Neural progenitor cell (in vitro differentiated cells): ENCODE results near the gene CES2. TPM values are rescaled to one million over a fixed set of nuclear protein-coding genes. Genes with fewer than 3 reads are reported as not detected.
A peak's percentile ranks its signal among the peaks of the same experiment; 100 is the strongest.

ENCODE experiments used
- DNase-seq: peaks from one replicate; pipeline ENCODE4 v3.0.0-alpha.2; 2016; ENCODE audit warnings: low spot score
- H2AFZ ChIP-seq: fragments of 200-600 bp; sonication (generic); replicated peaks from 2 replicates; pipeline ENCODE4 v1.6.1; 2016; ENCODE audit warnings: antibody characterized with exemption
- H3F3A ChIP-seq: fragments of 200-600 bp; sonication (generic); 2 replicates; pipeline ENCODE4 v1.6.1; 2016; ENCODE audit warnings: antibody characterized with exemption, low read depth
- H3K27ac ChIP-seq: fragments of 200-600 bp; sonication (generic); 2 replicates; pipeline ENCODE4 v1.5.1; 2016; ENCODE audit warnings: mild to moderate bottlenecking
- H3K27me3 ChIP-seq: fragments of 200-600 bp; sonication (generic); 2 replicates; pipeline ENCODE4 v1.6.1; 2016; ENCODE audit warnings: mild to moderate bottlenecking, moderate library complexity
- H3K36me3 ChIP-seq: fragments of 200-600 bp; sonication (generic); 2 replicates; pipeline ENCODE4 v1.5.1; 2016
- H3K4me1 ChIP-seq: fragments of 200-600 bp; sonication (generic); 2 replicates; pipeline ENCODE4 v1.6.1; 2016; ENCODE audit warnings: mixed run types
- H3K4me2 ChIP-seq: fragments of 200-600 bp; sonication (generic); 2 replicates; pipeline ENCODE4 v1.6.1; 2016
- H3K4me3 ChIP-seq: fragments of 200-600 bp; sonication (generic); 2 replicates; pipeline ENCODE4 v1.5.1; 2016
- H3K79me2 ChIP-seq: fragments of 200-600 bp; sonication (generic); 2 replicates; pipeline ENCODE4 v1.6.1; 2016; ENCODE audit warnings: low read depth
- H3K9ac ChIP-seq: fragments of 200-600 bp; sonication (generic); 2 replicates; pipeline ENCODE4 v1.6.1; 2016
- H3K9me3 ChIP-seq: fragments of 200-600 bp; sonication (generic); 2 replicates; pipeline ENCODE4 v1.5.1; 2016; ENCODE audit warnings: low read depth
- H4K20me1 ChIP-seq: fragments of 200-600 bp; sonication (generic); 2 replicates; pipeline ENCODE4 v1.6.1; 2016; ENCODE audit warnings: low read depth
- H3K27ac Mint-ChIP-seq: 3 replicates; pipeline ENCODE4 v1.8.0; 2021; ENCODE audit warnings: mixed read lengths
- H3K27me3 Mint-ChIP-seq: 2 replicates; pipeline ENCODE4 v1.8.0; 2022; ENCODE audit warnings: low read depth, mild to moderate bottlenecking, inconsistent platforms, moderate library complexity, mixed read lengths; ENCODE audit not compliant: insufficient read depth
- H3K36me3 Mint-ChIP-seq: 3 replicates; pipeline ENCODE4 v1.8.0; 2021; ENCODE audit warnings: mixed read lengths
- H3K4me1 Mint-ChIP-seq: 3 replicates; pipeline ENCODE4 v1.8.0; 2021; ENCODE audit warnings: mixed read lengths
- H3K4me3 Mint-ChIP-seq: 3 replicates; pipeline ENCODE4 v1.8.0; 2021; ENCODE audit warnings: mild to moderate bottlenecking, moderate library complexity, mixed read lengths
- H3K9me3 Mint-ChIP-seq: 3 replicates; pipeline ENCODE4 v1.8.0; 2020; ENCODE audit warnings: mixed read lengths
- CTCF ChIP-seq: fragments of 200-600 bp; sonication (generic); IDR thresholded peaks from 2 replicates; pipeline ENCODE4 v1.5.1; 2017; ENCODE audit warnings: antibody characterized with exemption, mild to moderate bottlenecking
- EZH2 ChIP-seq: fragments of 200-600 bp; sonication (generic); IDR thresholded peaks from 2 replicates; pipeline ENCODE4 v1.6.1; 2017; ENCODE audit warnings: antibody characterized with exemption, mild to moderate bottlenecking, moderate library complexity
- EZH2phosphoT487 ChIP-seq: fragments of 200-600 bp; sonication (generic); IDR thresholded peaks from 2 replicates; pipeline ENCODE4 v1.6.1; 2017; ENCODE audit warnings: antibody characterized with exemption
- total RNA-seq: library from RNA; depleted of rRNA; stranded (reverse); fragments of >200 nt; gene quantifications from 2 replicates; pipeline ENCODE4 v1.2.3, GENCODE V29; 2015; ENCODE audit warnings: low replicate concordance

CES2 gene
- total RNA-seq, 1 donor from 2014 or later, result 11.1 TPM

DNA sequence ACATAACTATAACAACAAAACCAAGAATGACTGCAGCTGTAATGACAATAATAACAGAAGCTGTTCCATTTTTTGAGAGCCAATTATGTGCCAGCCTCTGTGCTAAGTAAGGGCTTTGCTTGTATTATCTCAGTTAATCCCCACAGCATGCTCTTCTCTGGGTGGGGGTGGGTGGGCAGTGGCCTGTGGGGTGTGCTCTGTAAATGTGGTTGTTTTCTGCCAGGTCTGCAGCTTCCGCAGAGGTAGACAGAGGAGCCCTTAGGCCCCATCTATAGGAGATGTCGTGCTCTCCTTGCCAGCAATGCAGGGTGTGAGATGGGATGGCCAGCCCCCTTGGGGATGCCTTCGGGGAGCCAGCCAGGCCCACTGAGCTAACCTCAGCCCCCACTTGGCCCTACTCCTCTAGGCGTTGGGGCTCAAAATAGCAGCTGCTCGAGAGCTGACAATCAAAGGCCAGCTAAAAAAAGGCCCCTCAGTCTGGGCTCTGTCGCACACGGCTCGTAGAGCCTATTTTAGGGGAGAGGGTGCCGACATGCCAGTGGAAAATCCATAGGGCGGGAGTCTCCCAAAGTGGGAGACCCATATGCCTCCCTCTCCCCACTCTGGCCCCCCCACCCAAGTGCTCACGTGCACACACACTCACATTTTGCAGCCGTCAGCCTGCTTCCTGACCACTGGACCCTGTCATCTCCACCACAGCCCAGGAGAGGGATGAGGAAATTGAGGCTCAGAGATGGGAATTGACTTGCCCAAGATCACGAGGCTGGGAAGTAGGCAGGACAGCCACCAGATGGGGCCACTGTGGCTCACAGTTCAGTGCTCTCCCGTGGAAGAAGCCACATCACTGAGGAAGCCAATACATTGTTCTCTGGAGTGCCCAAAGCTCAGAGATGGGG, 32.4 kb upstream of the CES2 start:
- no peaks in the 10 kb centered on the region for H3K79me2 ChIP-seq
- no peak overlapping the region for H3K4me2 ChIP-seq
- no peaks in the 10 kb centered on the region for H4K20me1 ChIP-seq
- no peaks in the 10 kb centered on the region for H3K9me3 Mint-ChIP-seq
- peak overlapping the region; percentile 86 for H3K27ac Mint-ChIP-seq
- H3K36me3 Mint-ChIP-seq, result no peaks in the 10 kb centered on the region
- no peak for DNase-seq
- no peaks in the 10 kb centered on the region for H3F3A ChIP-seq
- H3K27me3 ChIP-seq, result no peaks in the 10 kb centered on the region
- H3K4me3 ChIP-seq, result no peak overlapping the region
- H3K4me3 Mint-ChIP-seq, result no peak overlapping the region
- TF ChIP-seq EZH2phosphoT487 (no peak), CTCF (no peak), EZH2 (no peak)
- H3K36me3 ChIP-seq, result no peaks in the 10 kb centered on the region
- no peak overlapping the region for H2AFZ ChIP-seq
- H3K4me1 Mint-ChIP-seq, result peaks cover 39% of the 10 kb centered on the region
- no peaks in the 10 kb centered on the region for H3K4me1 ChIP-seq
- no peak overlapping the region for H3K27ac ChIP-seq
- H3K9ac ChIP-seq, result no peak overlapping the region
- H3K9me3 ChIP-seq, result no peaks in the 10 kb centered on the region
- H3K27me3 Mint-ChIP-seq, result peaks cover 5% of the 10 kb centered on the region

DNA sequence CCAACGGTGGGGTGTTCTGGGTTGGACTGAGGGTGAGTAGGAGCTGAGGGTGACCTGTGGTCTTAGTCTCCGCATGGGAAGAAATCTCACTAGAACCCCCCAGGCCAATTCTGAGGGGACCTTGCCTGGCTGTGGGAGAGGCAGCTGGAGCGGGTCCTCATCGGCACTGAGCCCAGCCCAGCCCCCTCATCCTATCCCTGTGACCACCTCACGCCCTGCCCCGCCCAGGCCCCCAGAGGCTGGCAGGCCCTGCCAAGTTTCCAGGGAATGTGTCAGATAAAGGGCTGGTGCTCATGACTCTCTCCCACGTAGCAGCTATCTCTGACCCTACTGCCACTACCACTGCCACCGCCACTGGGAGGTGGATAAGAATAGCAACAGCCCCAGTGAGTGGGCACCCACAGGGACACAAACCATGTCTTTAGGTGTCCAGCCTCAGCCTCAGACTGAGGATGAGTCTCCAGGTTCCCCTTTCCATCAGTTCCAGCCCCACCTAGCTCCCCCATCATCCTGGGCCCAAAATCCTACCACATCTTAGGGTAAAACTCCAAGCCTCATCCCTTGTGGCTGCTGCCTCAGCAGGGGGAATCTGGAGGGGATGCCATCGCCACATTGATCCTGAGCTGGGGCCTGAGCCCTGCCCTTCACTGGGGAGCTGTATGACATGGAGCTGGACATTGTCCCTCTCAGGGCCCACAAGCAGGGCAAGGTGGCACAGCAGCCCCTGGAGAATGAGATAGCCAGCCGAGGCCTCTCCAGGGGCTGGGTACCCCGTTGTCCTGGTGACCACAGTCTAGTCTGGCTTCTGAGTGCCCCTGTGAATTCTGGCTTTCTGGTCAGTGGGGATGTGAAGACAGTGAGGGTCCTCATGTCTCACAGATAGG, 31.5 kb upstream of the CES2 start:
- no peaks in the 10 kb centered on the region for H4K20me1 ChIP-seq
- Mint-ChIP-seq H3K27ac (peak overlapping the region; percentile 83), H3K9me3 (no peaks in the 10 kb centered on the region), H3K4me3 (no peak overlapping the region), H3K4me1 (peaks cover 37% of the 10 kb centered on the region), H3K36me3 (no peaks in the 10 kb centered on the region), H3K27me3 (peaks cover 12% of the 10 kb centered on the region)
- no peaks in the 10 kb centered on the region for H3K79me2 ChIP-seq
- no peak for DNase-seq
- no peak overlapping the region for H3K4me2 ChIP-seq
- no peaks in the 10 kb centered on the region for H3F3A ChIP-seq
- H3K9ac ChIP-seq, result no peak overlapping the region
- no peak overlapping the region for H3K27ac ChIP-seq
- no peak overlapping the region for H3K4me3 ChIP-seq
- H3K36me3 ChIP-seq, result no peaks in the 10 kb centered on the region
- no peaks in the 10 kb centered on the region for H3K27me3 ChIP-seq
- no peak overlapping the region for H2AFZ ChIP-seq
- H3K4me1 ChIP-seq, result no peaks in the 10 kb centered on the region
- H3K9me3 ChIP-seq, result no peaks in the 10 kb centered on the region
- TF ChIP-seq EZH2, result no peak
- no peak for TF ChIP-seq CTCF
- no peak for TF ChIP-seq EZH2phosphoT487

DNA sequence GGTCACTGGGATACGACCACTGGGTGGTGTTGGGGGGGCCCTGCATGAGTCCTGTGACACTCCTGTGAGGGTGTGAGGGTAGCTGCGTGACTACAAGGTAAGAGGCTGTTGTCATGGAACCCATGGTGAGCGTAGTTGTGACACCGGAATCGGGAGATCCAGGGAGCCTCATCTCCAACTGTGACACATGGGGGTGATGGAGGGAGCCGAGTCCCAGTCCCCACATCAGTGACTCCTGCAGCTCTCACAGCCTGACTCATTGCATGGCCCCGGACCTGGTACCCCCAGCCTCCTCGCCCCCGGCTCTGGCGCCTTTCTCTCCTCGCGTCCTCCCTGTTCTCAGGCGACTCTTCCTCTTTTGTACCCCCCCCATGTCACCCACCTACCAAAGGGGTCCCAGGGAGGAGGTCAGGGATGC, 30.9 kb upstream of the CES2 start:
- DNase-seq, result no peak
- Histone ChIP-seq H2AFZ (no peak overlapping the region), H3K27ac (no peak overlapping the region), H3K4me3 (no peak overlapping the region), H3K36me3 (no peaks in the 10 kb centered on the region), H3K79me2 (no peaks in the 10 kb centered on the region), H3K9ac (no peak overlapping the region), H3K9me3 (no peaks in the 10 kb centered on the region), H3K4me1 (no peaks in the 10 kb centered on the region), H3F3A (no peaks in the 10 kb centered on the region), H3K27me3 (no peaks in the 10 kb centered on the region), H3K4me2 (no peak overlapping the region), H4K20me1 (no peaks in the 10 kb centered on the region)
- Mint-ChIP-seq H3K4me1 (peaks cover 34% of the 10 kb centered on the region), H3K27ac (no peak overlapping the region), H3K9me3 (no peaks in the 10 kb centered on the region), H3K27me3 (peaks cover 9% of the 10 kb centered on the region), H3K36me3 (no peaks in the 10 kb centered on the region), H3K4me3 (no peak overlapping the region)
- TF ChIP-seq EZH2 (no peak), EZH2phosphoT487 (no peak), CTCF (no peak)
